GM12878 (cell line): Measurements from ENCODE around the gene CPLANE2. TPM values are rescaled to one million over a fixed set of nuclear protein-coding genes. Genes with fewer than 3 reads are reported as not detected.

Experiments
- ATAC-seq: fragments of 200-7000 bp; cut with Tn5 transposase; 3 replicates; pipeline ENCODE4 v1.9.1; 2020; ENCODE audit warnings: mild to moderate bottlenecking, moderate library complexity
- BruUV-seq: library from RNA; stranded (reverse); fragments of 400-500 nt; replicated peaks from 2 replicates; lab custom pipeline; 2021; lab: Mats Ljungman, UMichigan
- CTCF ChIA-PET: fragments of 300-600 bp; sonication (Branson Sonifier 250); formaldehyde crosslinking; extraction: SDS; loops from one replicate; lab custom pipeline; 2021; ENCODE audit warnings: inconsistent platforms; lab: Yijun Ruan, JAX
- POLR2A ChIA-PET: fragments of 350-600 bp; formaldehyde crosslinking; extraction: SDS; loops from one replicate; lab custom pipeline; 2021; ENCODE audit warnings: inconsistent platforms; lab: Charles Lee
- RAD21 ChIA-PET: fragments of 300-600 bp; sonication (Branson Sonifier 250); formaldehyde crosslinking; loops from one replicate; lab custom pipeline; 2023; ENCODE audit warnings: antibody characterized with exemption; ENCODE audit not compliant: unreplicated experiment; lab: Charles Lee
- SMC1A ChIA-PET: fragments of 300-600 bp; sonication (Branson Sonifier 250); formaldehyde crosslinking; loops from one replicate; lab custom pipeline; 2023; ENCODE audit not compliant: unreplicated experiment, uncharacterized antibody; lab: Charles Lee
- DNase-seq: peaks from one replicate; pipeline ENCODE4 v3.0.0-alpha.2; 2011; ENCODE audit warnings: low read depth, low spot score
- FAIRE-seq: peaks from 3 replicates; lab custom pipeline; 2011; peaks lifted over from hg19 to GRCh38; lab: Jason Lieb, UNC
- H2AFZ ChIP-seq: 2 replicates; pipeline ENCODE4 v1.6.0; 2011; ENCODE audit warnings: low read depth, low read length, control low read depth; ENCODE audit not compliant: control insufficient read depth
- H3K27ac ChIP-seq: 2 replicates; pipeline ENCODE4 v1.5.1; 2011; ENCODE audit warnings: control low read depth; ENCODE audit not compliant: control insufficient read depth, insufficient read depth
- H3K27me3 ChIP-seq, 2 experiments: replicated peaks in 1 of 2; 2 replicates each; pipeline versions ENCODE4 v1.6.0 to v1.6.1; 2011; ENCODE audit warnings: low read length in 1 of 2; ENCODE audit not compliant: control insufficient read depth in 2 of 2, insufficient read depth in 2 of 2
- H3K36me3 ChIP-seq, 2 experiments: 2 replicates each; pipeline ENCODE4 v1.5.1; 2011; ENCODE audit warnings: low read length in 1 of 2; ENCODE audit not compliant: control insufficient read depth in 2 of 2, insufficient read depth in 2 of 2
- H3K4me1 ChIP-seq: 2 replicates; pipeline ENCODE4 v1.6.1; 2011; ENCODE audit warnings: mild to moderate bottlenecking, low read length, moderate library complexity, mixed read lengths; ENCODE audit not compliant: control insufficient read depth, insufficient read depth
- H3K4me2 ChIP-seq: 2 replicates; pipeline ENCODE4 v1.6.0; 2011; ENCODE audit warnings: control low read depth; ENCODE audit not compliant: control insufficient read depth, insufficient read depth
- H3K4me3 ChIP-seq: fragments of 200-600 bp; sonication (generic); 2 replicates; pipeline ENCODE4 v1.5.1; 2016
- H3K79me2 ChIP-seq: 2 replicates; pipeline ENCODE4 v1.6.0; 2011; ENCODE audit warnings: low read length; ENCODE audit not compliant: control insufficient read depth, insufficient read depth
- H3K9ac ChIP-seq: 2 replicates; pipeline ENCODE4 v1.8.0; 2011; ENCODE audit warnings: low read length, control low read depth, mixed read lengths; ENCODE audit not compliant: control insufficient read depth, insufficient read depth
- H3K9me3 ChIP-seq: replicated peaks from 3 replicates; pipeline ENCODE4 v1.5.1; 2011; ENCODE audit warnings: mild to moderate bottlenecking, low read length; ENCODE audit not compliant: control insufficient read depth, insufficient read depth
- H4K20me1 ChIP-seq: 2 replicates; pipeline ENCODE4 v1.6.0; 2011; ENCODE audit not compliant: control insufficient read depth, insufficient read depth
- CBFB ChIP-seq: IDR thresholded peaks from 2 replicates; pipeline ENCODE4 v1.6.1; 2016; ENCODE audit warnings: antibody characterized with exemption, low read depth
- E2F8 ChIP-seq: fragments of 450-650 bp; IDR thresholded peaks from 2 replicates; pipeline ENCODE4 v1.6.1; 2018; ENCODE audit warnings: mild to moderate bottlenecking, low read depth, moderate library complexity; ENCODE audit not compliant: partially characterized antibody
- EZH2 ChIP-seq: IDR thresholded peaks from 2 replicates; pipeline ENCODE4 v1.6.1; 2012; ENCODE audit warnings: low read depth, mild to moderate bottlenecking, control low read depth, inconsistent platforms, low read length, borderline replicate concordance; ENCODE audit not compliant: control insufficient read depth
- HSF1 ChIP-seq: fragments of 150-350 bp; IDR thresholded peaks from 2 replicates; pipeline ENCODE4 v1.6.1; 2014; ENCODE audit warnings: mild to moderate bottlenecking, low read depth, low read length
- IKZF1 ChIP-seq: fragments of 450-650 bp; conservative IDR thresholded peaks from 2 replicates; pipeline ENCODE4 v1.6.1; 2017; ENCODE audit warnings: antibody characterized with exemption, mild to moderate bottlenecking
- NFXL1 ChIP-seq: fragments of 450-650 bp; IDR thresholded peaks from 2 replicates; pipeline ENCODE4 v1.6.1; 2017; ENCODE audit warnings: antibody characterized with exemption, mild to moderate bottlenecking, borderline replicate concordance
- NFYB ChIP-seq: IDR thresholded peaks from 2 replicates; pipeline ENCODE4 v1.6.1; 2011; ENCODE audit warnings: low read depth, mild to moderate bottlenecking, low read length, improper control_type of control experiment, moderate library complexity; ENCODE audit not compliant: insufficient read depth
- SMAD5 ChIP-seq: IDR thresholded peaks from 2 replicates; pipeline ENCODE4 v1.6.1; 2016; ENCODE audit warnings: antibody characterized with exemption, low read depth
- SP1 ChIP-seq: IDR thresholded peaks from one replicate; pipeline ENCODE4 v1.6.1; 2011; ENCODE audit warnings: low read depth, low read length
- SREBF1 ChIP-seq: IDR thresholded peaks from 2 replicates; pipeline ENCODE4 v1.6.1; 2012; ENCODE audit warnings: mild to moderate bottlenecking, low read length
- ZBTB11 ChIP-seq: fragments of 450-650 bp; formaldehyde crosslinking; IDR thresholded peaks from 2 replicates; pipeline ENCODE4 v1.5.0; 2022; ENCODE audit warnings: mild to moderate bottlenecking, missing genetic modification characterization
- ZSCAN29 ChIP-seq: fragments of 450-650 bp; IDR thresholded peaks from 2 replicates; pipeline ENCODE4 v1.6.1; 2017; ENCODE audit warnings: mild to moderate bottlenecking, moderate library complexity
- WGBS: methylation state at CpG from one replicate; pipeline ENCODE4 v1.1.6; 2016; ENCODE audit warnings: low lambda C conversion rate; ENCODE audit not compliant: insufficient replicate concordance, insufficient coverage; ENCODE audit errors: missing lambda C conversion rate; 5-methylcytosine and 5-hydroxymethylcytosine counted together
- in situ Hi-C: fragments of 300-500 bp; cut with MboI; formaldehyde crosslinking; loops from 9 replicates; pipeline ENCODE4 v1.14.3; 2018; ENCODE audit warnings: mixed read lengths
- intact Hi-C: fragments of 100-400 bp; cut with micrococcal nuclease; formaldehyde crosslinking; loops from one replicate; pipeline ENCODE4 v1.14.2; 2022; ENCODE audit not compliant: unreplicated experiment
- polyA plus RNA-seq, 11 experiments: library from polyadenylated mRNA; depleted of rRNA in 4 of 11; unstranded in 6 of 11; stranded (reverse) in 5 of 11; fragments of >200 nt; fragmentation: Nextera tagmentation in 4 of 11; fragmentation: Illumina TruSeq in 1 of 11; extraction: Ambion mirVana in 4 of 11; extraction: Trizol in 1 of 11; gene quantifications; 1 replicate in 1 of 11; 2 replicates in 10 of 11; pipeline versions ENCODE4 v1.2.1 to v1.2.3, GENCODE V29; 2011 to 2016; ENCODE audit warnings: inconsistent platforms in 2 of 11, missing spikeins in 2 of 11, low read depth in 1 of 11
- total RNA-seq, 4 experiments: library from RNA; depleted of rRNA in 3 of 4; stranded (reverse); fragments of >200 nt in 3 of 4; fragmentation: Illumina TruSeq in 1 of 4; extraction: Trizol in 1 of 4; gene quantifications; 2 replicates each; pipeline versions ENCODE4 v1.2.1 to v1.2.3, GENCODE V29; 2013 to 2021

The CPLANE2 gene
- total and polyA plus RNA-seq, 10 of the 15 experiments (the other 5 are each of a cell fraction or from before 2014, with no cell fraction given), result 0.09 to 4.5 (median 2.3) TPM; not detected in 1

- no peak for TF ChIP-seq NFYB
Observed at GRCh38 chr1:16191309-16191708, 45.7 kb downstream of the CPLANE2 start (continued).

GRCh38 chr1:16189921-16190621 lies 46.9 kb downstream of the CPLANE2 start:
- ChIA-PET CTCF (interaction anchor here (1.0 to 15.1 kb wide), 5 partner anchors 53 to 174 kb away, joined by 3 to 375 read pairs (median 15); no protein-coding TSS in a partner anchor), POLR2A (interaction anchor here (0.5 to 1.6 kb wide), 2 partner anchors 111 to 172 kb away, joined by 3 to 4 read pairs; no protein-coding TSS in a partner anchor), RAD21 (interaction anchor here (0.8 to 12.2 kb wide), 4 partner anchors 54 to 182 kb away, joined by 4 to 223 read pairs (median 5); no protein-coding TSS in a partner anchor)
- no peak for FAIRE-seq
- WGBS, result 14% methylated on average over 9 of the region's 9 CpGs
- no peaks in the 10 kb centered on the region; the same call in 1 of the 2 replicates for H3K4me1 ChIP-seq
- no peak overlapping the region for H3K27ac ChIP-seq
- intact Hi-C loops, result no loop called here
- no peak overlapping the region for H2AFZ ChIP-seq
- in situ Hi-C loops, result no loop called here
- no peaks in the 10 kb centered on the region for H3K79me2 ChIP-seq
- TF ChIP-seq SMAD5, result no peak
- TF ChIP-seq E2F8, result no peak
- TF ChIP-seq ZBTB11, result no peak
- TF ChIP-seq EZH2, result no peak
- no peak for TF ChIP-seq SREBF1
- no peak for TF ChIP-seq HSF1
- no peak for TF ChIP-seq CBFB
- TF ChIP-seq IKZF1, result no peak
- TF ChIP-seq NFXL1, result no peak
- TF ChIP-seq SP1, result no peak
- TF ChIP-seq NFYB, result no peak
- TF ChIP-seq ZSCAN29, result no peak
- TF ChIP-seq, all 136 proteins: peak for 0
- Histone ChIP-seq H3K36me3 (no peaks in the 10 kb centered on the region), H3K9ac (no peak overlapping the region), H3K4me2 (no peak overlapping the region), H3K27me3 (no peaks in the 10 kb centered on the region), H4K20me1 (no peaks in the 10 kb centered on the region), H3K4me3 (no peak overlapping the region), H3K9me3 (no peaks in the 10 kb centered on the region)
- ATAC-seq (no peak), DNase-seq (no peak)
- BruUV-seq, result no TSS peak
- SMC1A ChIA-PET, result interaction anchor here (1.5 to 6.6 kb wide), 5 partner anchors 46 to 173 kb away, joined by 4 to 63 read pairs (median 16); no protein-coding TSS in a partner anchor
